Liver (tissue), 9 donors: ENCODE results near the gene RPTOR. TPM values are rescaled to one million over a fixed set of nuclear protein-coding genes. Genes with fewer than 3 reads are reported as not detected.

Experiments
- DNase-seq: peaks from one replicate; pipeline ENCODE4 v3.0.0-alpha.2; 2017; ENCODE audit warnings: low spot score
- H3K27ac ChIP-seq, 2 donors: one replicate each; pipeline ENCODE4 v1.7.0; 2013; ENCODE audit warnings: inconsistent platforms in 2 of 2, low read length in 2 of 2, control low read depth in 1 of 2, low read depth in 1 of 2, mild to moderate bottlenecking in 1 of 2
- H3K27me3 ChIP-seq, 4 donors: one replicate each; pipeline versions ENCODE4 v1.6.1 to v1.7.0; 2013; ENCODE audit warnings: low read length in 3 of 4, inconsistent platforms in 1 of 4, mild to moderate bottlenecking in 1 of 4, moderate library complexity in 1 of 4; ENCODE audit not compliant: control insufficient read depth in 4 of 4, insufficient read depth in 4 of 4
- H3K36me3 ChIP-seq, 4 donors: one replicate each; pipeline versions ENCODE4 v1.6.1 to v1.7.0; 2013; ENCODE audit warnings: low read length in 3 of 4, mild to moderate bottlenecking in 3 of 4, low read depth in 1 of 4, moderate library complexity in 1 of 4; ENCODE audit not compliant: control insufficient read depth in 4 of 4, insufficient read depth in 3 of 4
- H3K4me1 ChIP-seq, 4 donors: one replicate each; pipeline versions ENCODE4 v1.6.1 to v1.7.0; 2013; ENCODE audit warnings: low read length in 3 of 4, mild to moderate bottlenecking in 3 of 4, moderate library complexity in 1 of 4; ENCODE audit not compliant: control insufficient read depth in 4 of 4, insufficient read depth in 4 of 4
- H3K4me3 ChIP-seq, 3 donors: one replicate each; pipeline versions ENCODE4 v1.6.1 to v1.7.0; 2013; ENCODE audit warnings: low read length in 3 of 3, control low read depth in 1 of 3, low read depth in 1 of 3, mild to moderate bottlenecking in 1 of 3
- H3K9ac ChIP-seq, 2 donors: one replicate each; pipeline ENCODE4 v1.7.0; 2013; ENCODE audit warnings: low read length in 2 of 2, mild to moderate bottlenecking in 2 of 2, moderate library complexity in 2 of 2, control low read depth in 1 of 2, low read depth in 1 of 2
- H3K9me3 ChIP-seq, 4 donors: one replicate each; pipeline versions ENCODE4 v1.6.1 to v1.7.0; 2013; ENCODE audit warnings: low read length in 3 of 4; ENCODE audit not compliant: control insufficient read depth in 4 of 4
- ATF3 ChIP-seq: IDR thresholded peaks from 2 replicates; pipeline ENCODE4 v1.6.1; 2016; ENCODE audit warnings: antibody characterized with exemption
- EGR1 ChIP-seq, 2 donors: IDR thresholded peaks; 2 replicates each; pipeline ENCODE4 v1.6.1; 2016 to 2018; ENCODE audit warnings: antibody characterized with exemption in 2 of 2, low read depth in 2 of 2
- FOXA1 ChIP-seq: IDR thresholded peaks from 2 replicates; pipeline ENCODE4 v1.6.1; 2016; ENCODE audit warnings: antibody characterized with exemption
- FOXA2 ChIP-seq: IDR thresholded peaks from 2 replicates; pipeline ENCODE4 v1.6.1; 2016; ENCODE audit warnings: antibody characterized with exemption
- GABPA ChIP-seq, 2 donors: IDR thresholded peaks in 1 of 2; conservative IDR thresholded peaks in 1 of 2; 2 replicates each; pipeline ENCODE4 v1.6.1; 2016; ENCODE audit warnings: antibody characterized with exemption in 2 of 2, mild to moderate bottlenecking in 1 of 2, moderate library complexity in 1 of 2
- HNF4A ChIP-seq, 2 donors: conservative IDR thresholded peaks; 2 replicates each; pipeline ENCODE4 v1.6.1; 2016; ENCODE audit warnings: antibody characterized with exemption in 2 of 2, mild to moderate bottlenecking in 2 of 2
- HNF4G ChIP-seq: IDR thresholded peaks from 2 replicates; pipeline ENCODE4 v1.6.1; 2016; ENCODE audit warnings: antibody characterized with exemption
- JUND ChIP-seq, 2 donors: IDR thresholded peaks; 2 replicates each; pipeline ENCODE4 v1.6.1; 2016; ENCODE audit warnings: antibody characterized with exemption in 2 of 2
- NR2F2 ChIP-seq: IDR thresholded peaks from 2 replicates; pipeline ENCODE4 v1.6.1; 2016; ENCODE audit warnings: antibody characterized with exemption
- RAD21 ChIP-seq, 2 donors: IDR thresholded peaks; 2 replicates each; pipeline ENCODE4 v1.6.1; 2016; ENCODE audit warnings: antibody characterized with exemption in 2 of 2, mild to moderate bottlenecking in 2 of 2
- RXRA ChIP-seq, 2 donors: IDR thresholded peaks; 2 replicates each; pipeline ENCODE4 v1.6.1; 2017 to 2018; ENCODE audit warnings: antibody characterized with exemption in 2 of 2, mild to moderate bottlenecking in 1 of 2
- SP1 ChIP-seq: IDR thresholded peaks from 2 replicates; pipeline ENCODE4 v1.6.1; 2018; ENCODE audit warnings: antibody characterized with exemption, mild to moderate bottlenecking
- TAF1 ChIP-seq: conservative IDR thresholded peaks from 2 replicates; pipeline ENCODE4 v1.6.1; 2016; ENCODE audit warnings: antibody characterized with exemption, mild to moderate bottlenecking
- YY1 ChIP-seq: IDR thresholded peaks from 2 replicates; pipeline ENCODE4 v1.6.1; 2016; ENCODE audit warnings: antibody characterized with exemption, mild to moderate bottlenecking
- ZBTB33 ChIP-seq: IDR thresholded peaks from 2 replicates; pipeline ENCODE4 v1.6.1; 2016; ENCODE audit warnings: antibody characterized with exemption
- WGBS: extraction: QIAGEN DNeasy Blood & Tissue Kit; methylation state at CpG from one replicate; pipeline ENCODE4 v1.1.7; 2013; 5-methylcytosine and 5-hydroxymethylcytosine counted together
- polyA plus RNA-seq, 2 donors: library from polyadenylated mRNA; stranded (reverse) in 1 of 2; unstranded in 1 of 2; fragments of 200-250 nt in 1 of 2; fragments of >200 nt in 1 of 2; fragmentation: Nextera tagmentation in 1 of 2; extraction: Ambion mirVana in 1 of 2; gene quantifications; one replicate each; pipeline versions ENCODE4 v1.2.1 to v1.2.3, GENCODE V29; 2013 to 2015
- total RNA-seq, 2 donors: library from RNA; depleted of rRNA; stranded (reverse); fragments of >200 nt; gene quantifications; one replicate each; pipeline ENCODE4 v1.2.3, GENCODE V29; 2014
- TF ChIP-seq, protein P1 (sequence below): fragments of 150-350 bp; IDR thresholded peaks from 2 replicates; pipeline ENCODE4 v1.5.1; 2017; ENCODE audit warnings: improper control_type of control experiment, low read depth, low read length; ENCODE audit not compliant: missing input control
- donor health status: healthy.
- donor health status: healthy.
- donor health status: healthy.
- donor health status: healthy.
- donor health status: healthy.

Gene RPTOR
- total and polyA plus RNA-seq, 4 donors, result 4.8 to 25.4 (median 11.6) TPM

GRCh38 chr17:80529104-80529903 is 15.3 kb upstream of the RPTOR start:
- no peak overlapping the region for H3K4me3 ChIP-seq
- no peak for TF ChIP-seq TAF1
- TF ChIP-seq RXRA (IDR thresholded peaks at IDR 0.05), result no peak
- no peak for DNase-seq
- H3K27ac ChIP-seq, result no peak overlapping the region
- 67% methylated on average over 23 of the region's 23 CpGs for WGBS
- H3K4me1 ChIP-seq, result no peaks in the 10 kb centered on the region
- H3K9me3 ChIP-seq, result no peaks in the 10 kb centered on the region
- H3K9ac ChIP-seq, result no peak overlapping the region
- H3K36me3 ChIP-seq, result no peaks in the 10 kb centered on the region
- H3K27me3 ChIP-seq, result peaks cover 0 to 2% (median under 1%) of the 10 kb centered on the region in 4 donors

DNA sequence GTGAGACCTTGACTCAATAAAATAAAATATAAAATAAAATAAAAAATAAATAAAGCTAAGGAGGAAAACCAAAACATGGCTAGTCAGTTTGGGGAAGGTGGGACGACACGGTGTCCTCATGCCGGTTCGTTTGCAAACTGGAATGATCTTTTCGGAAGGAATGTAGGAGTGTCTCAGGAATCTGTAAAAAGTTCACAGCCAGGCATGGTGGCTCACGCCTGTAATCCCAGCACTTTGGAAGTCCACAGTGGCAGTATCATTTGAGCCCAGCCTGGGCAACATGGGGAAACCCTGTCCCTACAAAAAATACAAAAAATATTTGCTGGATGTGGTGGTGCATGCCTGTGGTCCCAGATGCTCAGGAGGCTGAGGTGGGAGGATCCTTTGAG is 14.7 kb upstream of the RPTOR start:
- H3K4me3 ChIP-seq, result no peak overlapping the region
- no peak for DNase-seq
- H3K9me3 ChIP-seq, result no peaks in the 10 kb centered on the region
- H3K36me3 ChIP-seq, result no peaks in the 10 kb centered on the region
- TF ChIP-seq GABPA (IDR thresholded peaks at IDR 0.05 in 1 of 2, conservative IDR thresholded peaks at IDR 0.05 in 1 of 2) (no peak), FOXA2 (no peak), HNF4A (conservative IDR thresholded peaks at IDR 0.05) (no peak), RAD21 (IDR thresholded peaks at IDR 0.05) (no peak), SP1 (no peak), TAF1 (no peak), YY1 (no peak), JUND (IDR thresholded peaks at IDR 0.05) (no peak), NR2F2 (no peak), ATF3 (no peak), HNF4G (no peak), RXRA (IDR thresholded peaks at IDR 0.05) (no peak)
- TF ChIP-seq, protein P1, sequence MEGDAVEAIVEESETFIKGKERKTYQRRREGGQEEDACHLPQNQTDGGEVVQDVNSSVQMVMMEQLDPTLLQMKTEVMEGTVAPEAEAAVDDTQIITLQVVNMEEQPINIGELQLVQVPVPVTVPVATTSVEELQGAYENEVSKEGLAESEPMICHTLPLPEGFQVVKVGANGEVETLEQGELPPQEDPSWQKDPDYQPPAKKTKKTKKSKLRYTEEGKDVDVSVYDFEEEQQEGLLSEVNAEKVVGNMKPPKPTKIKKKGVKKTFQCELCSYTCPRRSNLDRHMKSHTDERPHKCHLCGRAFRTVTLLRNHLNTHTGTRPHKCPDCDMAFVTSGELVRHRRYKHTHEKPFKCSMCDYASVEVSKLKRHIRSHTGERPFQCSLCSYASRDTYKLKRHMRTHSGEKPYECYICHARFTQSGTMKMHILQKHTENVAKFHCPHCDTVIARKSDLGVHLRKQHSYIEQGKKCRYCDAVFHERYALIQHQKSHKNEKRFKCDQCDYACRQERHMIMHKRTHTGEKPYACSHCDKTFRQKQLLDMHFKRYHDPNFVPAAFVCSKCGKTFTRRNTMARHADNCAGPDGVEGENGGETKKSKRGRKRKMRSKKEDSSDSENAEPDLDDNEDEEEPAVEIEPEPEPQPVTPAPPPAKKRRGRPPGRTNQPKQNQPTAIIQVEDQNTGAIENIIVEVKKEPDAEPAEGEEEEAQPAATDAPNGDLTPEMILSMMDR, result no peak
- H3K27me3 ChIP-seq, result peaks cover 0 to 2% (median under 1%) of the 10 kb centered on the region in 4 donors
- no peaks in the 10 kb centered on the region for H3K4me1 ChIP-seq
- no peak overlapping the region for H3K9ac ChIP-seq
- WGBS, result 66% methylated on average over 6 of the region's 6 CpGs
- no peak overlapping the region for H3K27ac ChIP-seq

DNA sequence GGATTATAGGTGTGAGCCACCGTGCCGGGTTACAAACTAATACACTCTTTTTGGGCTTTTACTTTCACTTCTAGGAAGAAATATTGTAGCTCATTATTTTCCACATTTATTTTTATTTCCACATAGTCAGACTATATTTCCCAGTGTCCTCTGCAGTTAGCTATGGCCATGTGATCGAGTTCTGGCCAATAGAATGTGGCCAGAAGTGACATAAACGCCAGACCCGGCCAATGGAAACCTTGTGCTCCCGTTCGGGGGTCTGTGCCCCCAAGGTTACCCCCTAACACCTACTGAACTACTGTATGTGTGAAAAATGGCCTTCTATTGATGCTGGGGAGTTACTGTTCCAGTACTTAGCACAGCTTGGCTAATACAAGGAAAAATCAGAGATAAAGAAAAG is 13.2 kb upstream of the RPTOR start:
- 74% methylated on average over 7 of the region's 7 CpGs for WGBS
- Histone ChIP-seq H3K4me3 (no peak overlapping the region), H3K4me1 (no peaks in the 10 kb centered on the region), H3K9ac (no peak overlapping the region), H3K9me3 (no peaks in the 10 kb centered on the region), H3K36me3 (no peaks in the 10 kb centered on the region), H3K27ac (no peak overlapping the region), H3K27me3 (peaks cover 0 to 2% (median under 1%) of the 10 kb centered on the region in 4 donors)
- DNase-seq, result no peak
- no peak for TF ChIP-seq FOXA2
- TF ChIP-seq FOXA1, result no peak
- no peak for TF ChIP-seq ZBTB33
- no peak for TF ChIP-seq SP1
- TF ChIP-seq EGR1 (IDR thresholded peaks at IDR 0.05; ENCODE audit: low read depth in 2 of 2), result no peak
- TF ChIP-seq, protein P1, result no peak
- TF ChIP-seq ATF3, result no peak
- TF ChIP-seq GABPA (IDR thresholded peaks at IDR 0.05 in 1 of 2, conservative IDR thresholded peaks at IDR 0.05 in 1 of 2), result no peak
- no peak for TF ChIP-seq NR2F2
- no peak for TF ChIP-seq RAD21 (IDR thresholded peaks at IDR 0.05)
